ENCODE data around the gene TTLL11. TPM values are rescaled to one million over a fixed set of nuclear protein-coding genes. Genes with fewer than 3 reads are reported as not detected.

TTLL11 gene
- total RNA-seq, 1 donor from 2014 or later = 9.5 TPM

- DNase-seq (ENCODE audit: low spot score) = no peak
Measured at GRCh38 chr9:121979736-121980135, 113.4 kb downstream of the TTLL11 start.

DNA sequence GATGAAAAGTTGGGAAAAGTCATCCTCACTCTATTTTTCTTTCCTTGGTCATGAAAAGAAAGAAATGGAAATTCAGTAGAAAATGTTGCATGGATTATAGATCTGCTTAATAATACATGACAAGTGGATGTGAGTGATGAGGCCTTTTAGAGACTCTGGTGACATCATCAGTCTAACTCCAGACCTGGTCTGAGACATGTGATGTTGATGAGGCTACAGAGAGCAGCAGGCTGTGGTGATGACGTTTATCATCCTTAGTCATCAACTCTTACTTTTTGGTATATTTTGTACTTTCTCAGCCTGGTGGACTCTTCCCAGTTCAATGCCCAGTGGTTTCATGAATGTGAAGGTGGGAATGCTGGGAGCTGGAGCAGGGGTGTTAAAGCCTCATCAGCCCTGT is 116.4 kb downstream of the TTLL11 start:
- DNase-seq (ENCODE audit: low spot score) = no peak

GRCh38 chr9:121975801-121976277 is 117.3 kb downstream of the TTLL11 start:
- DNase-seq (ENCODE audit: low spot score) = no peak

GRCh38 chr9:121974421-121974820 is 118.7 kb downstream of the TTLL11 start:
- DNase-seq (ENCODE audit: low spot score) = no peak

DNA sequence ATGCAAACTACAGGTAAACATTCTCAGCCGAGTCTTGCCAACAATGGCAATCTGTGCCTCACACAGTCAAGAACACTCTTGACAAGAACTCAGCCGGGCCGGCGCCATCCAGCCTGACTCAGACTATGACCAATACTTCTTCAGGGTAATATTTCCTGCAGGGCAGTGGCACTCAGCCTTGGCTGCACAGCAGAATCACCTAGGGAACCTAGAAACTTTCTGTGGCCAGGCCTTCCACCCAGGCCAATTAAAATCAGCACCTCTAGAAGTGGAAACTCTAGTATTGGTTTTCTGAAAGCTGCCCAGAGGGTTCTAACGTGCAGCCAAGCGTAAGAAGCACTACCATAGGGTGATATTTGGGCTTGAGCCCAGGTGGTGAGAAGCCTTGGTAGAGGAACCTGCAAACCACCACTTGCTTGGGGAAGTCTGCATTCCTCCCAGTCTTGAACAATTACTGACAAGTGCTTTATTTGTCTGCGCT is 120.6 kb downstream of the TTLL11 start:
- DNase-seq (ENCODE audit: low spot score) = no peak

- DNase-seq (ENCODE audit: low spot score) = no peak
Measured at GRCh38 chr9:121968056-121968455, 125.1 kb downstream of the TTLL11 start.

DNA sequence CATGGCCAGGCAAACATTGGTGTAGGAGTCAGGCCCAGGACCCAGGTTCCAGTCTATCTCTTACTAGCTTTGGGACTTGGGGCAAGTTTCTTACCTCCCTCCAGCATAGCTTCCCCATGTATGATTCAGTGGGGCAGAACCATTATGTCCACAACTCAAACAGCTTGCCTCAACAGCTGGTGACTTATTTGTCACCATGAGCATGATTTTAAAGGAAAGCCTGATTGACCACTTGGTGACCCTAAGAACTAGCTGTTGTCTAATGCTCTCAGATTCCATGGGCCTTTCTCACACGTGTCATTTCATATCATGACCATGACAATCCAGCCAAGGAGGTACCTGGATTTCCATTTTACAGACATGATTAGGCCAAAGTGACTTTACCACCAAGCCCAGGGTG is 126.4 kb downstream of the TTLL11 start:
- DNase-seq (ENCODE audit: low spot score) = no peak

DNA sequence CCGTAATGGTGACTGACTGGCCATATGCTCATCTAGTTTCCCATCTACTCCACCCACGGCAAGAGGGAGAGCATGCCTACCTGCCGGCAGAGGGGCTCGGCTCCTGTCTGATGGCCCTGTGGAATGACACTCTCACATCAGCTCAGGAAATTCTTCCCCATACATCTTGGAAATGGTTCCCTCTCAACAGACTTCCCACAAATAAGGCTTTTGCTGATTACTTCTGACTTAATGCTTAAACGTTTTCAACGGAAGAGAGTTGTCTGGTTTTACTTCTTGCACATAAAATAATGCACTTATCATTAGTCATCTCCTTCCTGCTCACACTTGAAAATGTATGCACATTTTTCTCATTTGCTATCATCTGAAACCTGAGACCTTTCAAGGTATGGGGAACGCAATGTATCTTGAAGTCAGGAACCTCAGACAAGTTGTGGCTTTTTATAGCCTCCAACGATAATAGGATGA is 129.5 kb downstream of the TTLL11 start:
- no peak for DNase-seq (ENCODE audit: low spot score)

DNA sequence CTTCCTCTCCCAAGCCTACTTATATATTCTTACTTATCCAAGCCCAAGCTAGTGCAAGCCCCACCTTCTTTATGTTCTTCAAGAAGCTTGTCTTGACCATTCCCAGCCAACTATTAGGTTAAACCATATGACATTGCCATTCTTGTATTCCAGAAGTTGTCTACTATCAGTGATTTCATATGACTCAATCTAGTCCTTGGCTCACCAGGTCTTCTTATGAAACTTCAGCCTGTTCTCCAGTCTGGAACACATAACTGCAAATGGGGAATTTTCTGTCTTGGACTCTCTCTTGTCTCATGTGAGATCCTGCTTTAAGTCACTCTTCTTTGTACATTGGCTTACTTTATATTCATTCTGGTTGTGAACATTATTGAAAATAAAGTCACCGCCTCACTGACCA is 130.7 kb downstream of the TTLL11 start:
- DNase-seq (ENCODE audit: low spot score) = no peak

DNA sequence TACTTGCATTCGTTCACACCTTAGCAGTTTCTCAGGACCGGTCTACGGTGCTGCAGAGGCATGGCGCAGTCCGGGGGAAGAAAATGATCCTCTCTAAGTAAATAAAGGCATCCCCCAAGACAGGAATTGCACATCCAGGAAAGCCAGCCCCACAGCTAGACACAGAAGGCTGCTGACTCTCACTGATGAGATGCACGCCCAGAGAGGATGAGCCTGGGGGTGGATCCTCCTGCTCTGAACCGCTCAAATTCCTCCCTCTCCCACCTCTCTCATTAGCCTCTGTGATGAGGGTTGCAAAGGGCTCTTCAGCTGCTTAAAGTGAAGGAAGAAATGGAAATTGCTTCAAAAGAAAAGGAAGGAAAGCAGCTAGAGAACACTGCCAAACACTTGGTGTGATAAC is 132.4 kb downstream of the TTLL11 start:
- DNase-seq (ENCODE audit: low spot score) = no peak

- no peak for DNase-seq (ENCODE audit: low spot score)
Measured at GRCh38 chr9:121958530-121958929, 134.6 kb downstream of the TTLL11 start.

GRCh38 chr9:121956808-121957207 is 136.3 kb downstream of the TTLL11 start:
- no peak for DNase-seq (ENCODE audit: low spot score)

- no peak for DNase-seq (ENCODE audit: low spot score)
Measured at GRCh38 chr9:121955649-121956048, 137.5 kb downstream of the TTLL11 start.

- DNase-seq (ENCODE audit: low spot score) = no peak
Measured at GRCh38 chr9:121954477-121955140, 138.5 kb downstream of the TTLL11 start.

- DNase-seq (ENCODE audit: low spot score) = no peak
Measured at GRCh38 chr9:121952611-121953010, 140.5 kb downstream of the TTLL11 start.

GRCh38 chr9:121950866-121951265 is 142.2 kb downstream of the TTLL11 start:
- DNase-seq (ENCODE audit: low spot score) = no peak

DNA sequence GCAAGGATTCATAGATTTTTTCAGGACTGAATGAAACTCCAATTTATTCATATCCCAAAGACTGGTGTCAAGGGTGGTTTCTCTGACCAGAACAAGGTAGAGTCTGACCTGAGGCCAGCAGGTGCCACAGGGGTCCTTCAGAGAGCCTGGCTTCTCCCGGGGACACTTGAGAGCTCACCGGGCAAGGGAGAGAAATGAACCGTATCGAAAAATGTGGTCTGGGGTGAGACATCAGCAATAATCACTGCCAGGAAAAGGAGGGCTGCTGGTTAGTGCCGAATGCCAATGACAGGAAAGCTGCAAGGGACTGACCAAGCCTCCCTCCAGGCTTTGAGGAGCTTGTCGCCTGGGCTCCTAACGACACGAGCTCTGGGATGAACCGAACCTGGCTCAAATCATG is 142.7 kb downstream of the TTLL11 start:
- no peak for DNase-seq (ENCODE audit: low spot score)

- DNase-seq (ENCODE audit: low spot score) = no peak
Measured at GRCh38 chr9:121949766-121950165, 143.3 kb downstream of the TTLL11 start.

DNA sequence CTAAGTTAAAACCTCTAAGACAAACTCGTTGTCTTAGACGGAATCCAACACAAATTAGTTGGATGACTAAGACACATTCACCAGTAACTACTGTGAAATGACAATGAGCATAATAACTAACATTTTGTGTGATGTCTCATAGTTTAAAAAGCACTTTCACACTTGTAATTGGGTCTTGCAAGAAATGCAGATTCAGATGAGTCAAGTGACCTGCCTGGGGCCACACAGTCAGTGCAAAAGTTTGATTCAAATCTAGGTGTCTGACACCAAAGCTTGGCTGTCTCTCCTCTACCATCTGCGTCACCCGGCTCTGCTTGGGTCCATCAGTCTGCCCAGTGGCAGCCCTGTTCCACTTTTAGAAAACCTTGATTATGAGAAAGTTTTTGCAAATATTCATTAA is 143.7 kb downstream of the TTLL11 start:
- DNase-seq (ENCODE audit: low spot score) = no peak

DNA sequence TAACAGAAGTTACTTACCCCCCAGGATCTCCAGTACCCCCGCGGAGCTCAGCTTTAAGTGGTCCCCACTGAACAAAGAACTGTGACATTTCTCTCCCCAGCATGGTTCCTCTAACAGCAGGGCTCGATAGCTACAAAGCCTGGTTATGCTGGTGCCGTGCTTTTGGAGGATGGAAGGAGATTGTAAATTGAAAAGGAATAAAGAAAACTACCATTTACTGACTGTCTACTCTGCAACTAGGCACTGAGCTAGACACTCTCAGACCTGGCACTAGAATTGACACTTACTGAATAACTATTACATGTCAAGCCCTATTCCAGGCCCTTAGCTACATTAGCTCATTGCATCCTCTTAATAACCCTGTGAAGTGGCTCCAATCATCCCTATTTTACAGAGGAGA is 145.3 kb downstream of the TTLL11 start:
- DNase-seq (ENCODE audit: low spot score) = no peak

GRCh38 chr9:121946465-121946864 is 146.6 kb downstream of the TTLL11 start:
- no peak for DNase-seq (ENCODE audit: low spot score)

GRCh38 chr9:121945849-121946248 is 147.3 kb downstream of the TTLL11 start:
- DNase-seq (ENCODE audit: low spot score) = no peak

DNA sequence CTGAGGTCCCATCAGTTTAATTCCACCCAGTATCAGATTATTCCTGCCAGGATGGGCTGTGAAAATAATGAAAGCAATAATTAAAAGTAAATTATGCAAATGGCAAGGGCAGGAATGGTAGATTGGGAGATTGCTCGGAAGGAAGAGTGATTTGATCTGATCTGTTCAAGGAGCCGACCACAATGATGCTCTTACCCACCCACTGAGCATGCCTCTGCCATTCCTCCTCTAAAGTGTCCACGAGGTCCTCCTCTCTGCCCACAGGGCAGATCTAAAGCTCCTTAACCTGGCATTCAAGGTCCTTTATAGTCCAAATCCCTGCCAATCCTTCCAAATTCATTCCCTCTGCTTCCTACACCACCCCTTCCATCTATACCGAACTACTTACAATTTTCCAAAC is 147.8 kb downstream of the TTLL11 start:
- DNase-seq (ENCODE audit: low spot score) = no peak
